H9 (cell line): Measurements from ENCODE around the gene ATP6V0B. TPM values are rescaled to one million over a fixed set of nuclear protein-coding genes. Genes with fewer than 3 reads are reported as not detected.

Experiments used
- DNase-seq: peaks from one replicate; pipeline ENCODE4 v3.0.0-alpha.2; 2017
- H2AFZ ChIP-seq: one replicate; pipeline ENCODE4 v1.6.1; 2013; ENCODE audit warnings: mild to moderate bottlenecking, low read length, control low read depth, moderate library complexity
- H2AK5ac ChIP-seq: 2 replicates; pipeline ENCODE4 v1.6.1; 2013; ENCODE audit warnings: low read length, control low read depth, mixed read lengths; ENCODE audit not compliant: insufficient read length
- H2BK120ac ChIP-seq: one replicate; pipeline ENCODE4 v1.6.1; 2013; ENCODE audit warnings: low read depth, mild to moderate bottlenecking, low read length, control low read depth, inconsistent platforms; ENCODE audit not compliant: poor library complexity, severe bottlenecking
- H2BK12ac ChIP-seq: 2 replicates; pipeline ENCODE4 v1.6.1; 2013; ENCODE audit warnings: low read length, control low read depth, mixed read lengths, low read depth; ENCODE audit not compliant: insufficient read length
- H2BK15ac ChIP-seq: 2 replicates; pipeline ENCODE4 v1.6.1; 2013; ENCODE audit warnings: low read depth, low read length, control low read depth
- H2BK20ac ChIP-seq: one replicate; pipeline ENCODE4 v1.6.1; 2013; ENCODE audit warnings: low read depth, mild to moderate bottlenecking, low read length, control low read depth, inconsistent platforms; ENCODE audit not compliant: poor library complexity, severe bottlenecking
- H2BK5ac ChIP-seq: 2 replicates; pipeline ENCODE4 v1.6.1; 2013; ENCODE audit warnings: low read length, control low read depth, mixed read lengths; ENCODE audit not compliant: insufficient read length
- H3K14ac ChIP-seq: 2 replicates; pipeline ENCODE4 v1.6.1; 2013; ENCODE audit warnings: low read length, control low read depth; ENCODE audit not compliant: insufficient read depth
- H3K18ac ChIP-seq: 2 replicates; pipeline ENCODE4 v1.6.1; 2013; ENCODE audit warnings: low read depth, mild to moderate bottlenecking, mixed read lengths, low read length, control low read depth; ENCODE audit not compliant: insufficient read length
- H3K23ac ChIP-seq: 2 replicates; pipeline ENCODE4 v1.6.1; 2013; ENCODE audit warnings: low read length, control low read depth, mixed read lengths, low read depth; ENCODE audit not compliant: insufficient read length
- H3K23me2 ChIP-seq: 2 replicates; pipeline ENCODE4 v1.6.1; 2013; ENCODE audit warnings: low read depth, mild to moderate bottlenecking, mixed read lengths, low read length, control low read depth; ENCODE audit not compliant: insufficient read length, poor library complexity, severe bottlenecking
- H3K27ac ChIP-seq: 2 replicates; pipeline ENCODE4 v1.5.1; 2013; ENCODE audit warnings: low read length, control low read depth, mixed read lengths, low read depth; ENCODE audit not compliant: insufficient read length
- H3K27me3 ChIP-seq: 2 replicates; pipeline ENCODE4 v1.6.1; 2013; ENCODE audit warnings: low read length, control low read depth, inconsistent platforms; ENCODE audit not compliant: insufficient read depth
- H3K4ac ChIP-seq: 2 replicates; pipeline ENCODE4 v1.6.1; 2013; ENCODE audit warnings: low read depth, mild to moderate bottlenecking, control low read depth, inconsistent platforms, low read length, moderate library complexity
- H3K4me1 ChIP-seq: 2 replicates; pipeline ENCODE4 v1.6.1; 2013; ENCODE audit warnings: low read length, control low read depth, inconsistent platforms; ENCODE audit not compliant: insufficient read depth
- H3K4me2 ChIP-seq: 2 replicates; pipeline ENCODE4 v1.6.1; 2013; ENCODE audit warnings: low read length, control low read depth, mixed read lengths; ENCODE audit not compliant: insufficient read length, insufficient read depth
- H3K56ac ChIP-seq: 2 replicates; pipeline ENCODE4 v1.6.1; 2013; ENCODE audit warnings: low read depth, mild to moderate bottlenecking, mixed read lengths, low read length, control low read depth; ENCODE audit not compliant: insufficient read length
- H3K79me1 ChIP-seq: 2 replicates; pipeline ENCODE4 v1.6.1; 2013; ENCODE audit warnings: low read depth, mild to moderate bottlenecking, moderate library complexity, low read length, control low read depth, inconsistent platforms; ENCODE audit not compliant: insufficient read depth, poor library complexity, severe bottlenecking
- H3K79me2 ChIP-seq: 2 replicates; pipeline ENCODE4 v1.6.1; 2013; ENCODE audit warnings: low read length, control low read depth, inconsistent platforms; ENCODE audit not compliant: insufficient read depth
- H3K9ac ChIP-seq: 2 replicates; pipeline ENCODE4 v1.6.1; 2013; ENCODE audit warnings: low read length, control low read depth, mixed read lengths; ENCODE audit not compliant: insufficient read length; ENCODE audit errors: extremely low read depth
- H3K9me3 ChIP-seq: one replicate; pipeline ENCODE4 v1.6.1; 2013; ENCODE audit warnings: low read depth, low read length, inconsistent platforms; ENCODE audit not compliant: control insufficient read depth
- H3T11ph ChIP-seq: one replicate; pipeline ENCODE4 v1.6.1; 2013; ENCODE audit warnings: mild to moderate bottlenecking, low read length, control low read depth, inconsistent platforms
- H4K20me1 ChIP-seq: one replicate; pipeline ENCODE4 v1.6.1; 2013; ENCODE audit not compliant: control insufficient read depth, insufficient read length, insufficient read depth
- H4K5ac ChIP-seq: 2 replicates; pipeline ENCODE4 v1.6.1; 2013; ENCODE audit warnings: low read depth, mild to moderate bottlenecking, mixed read lengths, low read length, control low read depth; ENCODE audit not compliant: insufficient read length
- H4K8ac ChIP-seq: replicated peaks from 2 replicates; pipeline ENCODE4 v1.6.1; 2013; ENCODE audit warnings: low read length, control low read depth, mixed read lengths, low read depth; ENCODE audit not compliant: insufficient read length
- H4K91ac ChIP-seq: 2 replicates; pipeline ENCODE4 v1.6.1; 2013; ENCODE audit warnings: low read depth, mild to moderate bottlenecking, moderate library complexity, mixed read lengths, low read length, control low read depth; ENCODE audit not compliant: insufficient read length
- H3K27ac Mint-ChIP-seq, 3 experiments: 2 replicates in 2 of 3; 3 replicates in 1 of 3; pipeline ENCODE4 v1.8.0; 2020 to 2021; ENCODE audit warnings: mixed read lengths in 3 of 3, mild to moderate bottlenecking in 1 of 3, moderate library complexity in 1 of 3
- H3K27me3 Mint-ChIP-seq: 2 replicates; pipeline ENCODE4 v1.8.0; 2021; ENCODE audit warnings: low read depth, mild to moderate bottlenecking, moderate library complexity, mixed read lengths
- H3K36me3 Mint-ChIP-seq, 3 experiments: 2 replicates in 2 of 3; 3 replicates in 1 of 3; pipeline ENCODE4 v1.8.0; 2020 to 2021; ENCODE audit warnings: low read depth in 3 of 3, mixed read lengths in 3 of 3; ENCODE audit not compliant: insufficient read depth in 1 of 3
- H3K4me1 Mint-ChIP-seq, 2 experiments: 2 replicates each; pipeline ENCODE4 v1.8.0; 2020; ENCODE audit warnings: mixed read lengths in 2 of 2
- H3K4me3 Mint-ChIP-seq, 2 experiments: 2 replicates in 1 of 2; 3 replicates in 1 of 2; pipeline ENCODE4 v1.8.0; 2020 to 2021; ENCODE audit warnings: mild to moderate bottlenecking in 2 of 2, mixed read lengths in 2 of 2, moderate library complexity in 1 of 2
- H3K9me3 Mint-ChIP-seq, 2 experiments: 2 replicates in 1 of 2; 3 replicates in 1 of 2; pipeline ENCODE4 v1.8.0; 2020; ENCODE audit warnings: mild to moderate bottlenecking in 2 of 2, mixed read lengths in 2 of 2, moderate library complexity in 1 of 2
- CTCF ChIP-seq: fragments of 200-600 bp; sonication (generic); conservative IDR thresholded peaks from 3 replicates; pipeline ENCODE4 v1.8.0; 2021; ENCODE audit warnings: antibody characterized with exemption, mild to moderate bottlenecking
- WGBS: extraction: QIAGEN DNeasy Blood & Tissue Kit; methylation state at CpG from one replicate; pipeline ENCODE4 v1.1.7; 2013; ENCODE audit warnings: missing lambda C conversion rate, low lambda C conversion rate, mixed read lengths; ENCODE audit not compliant: insufficient read length; ENCODE audit errors: extremely low coverage; 5-methylcytosine and 5-hydroxymethylcytosine counted together
- total RNA-seq: library from RNA; stranded (reverse); gene quantifications from 2 replicates; pipeline ENCODE4 v1.2.1, GENCODE V29; 2021

The ATP6V0B gene
- total RNA-seq, 1 experiment from 2014 or later = 131 TPM

- H3K27ac ChIP-seq = no peak overlapping the region
- no peak overlapping the region for H3K23ac ChIP-seq
- H3K4me1 ChIP-seq = no peaks in the 10 kb centered on the region
- H2BK20ac ChIP-seq = no peak overlapping the region
- WGBS = no CpG with 5 or more reads among the region's 5 CpGs
- no peak overlapping the region for H2BK12ac ChIP-seq
- H3K9me3 ChIP-seq = no peaks in the 10 kb centered on the region
- no peak overlapping the region for H4K5ac ChIP-seq
- DNase-seq = no peak
- H3K27me3 ChIP-seq = no peaks in the 10 kb centered on the region
- no peak overlapping the region for H3K4ac ChIP-seq
- Mint-ChIP-seq H3K4me1 (peaks cover 5 to 10% of the 10 kb centered on the region in 2 experiments), H3K36me3 (peaks cover 0 to 28% (median 19%) of the 10 kb centered on the region in 3 experiments; a peak in 5 of 7 replicates), H3K9me3 (no peaks in the 10 kb centered on the region), H3K27ac (no peak overlapping the region), H3K27me3 (no peaks in the 10 kb centered on the region), H3K4me3 (no peak overlapping the region)
- H3K79me2 ChIP-seq = no peaks in the 10 kb centered on the region
- no peaks in the 10 kb centered on the region for H4K20me1 ChIP-seq
- H2BK15ac ChIP-seq = no peak overlapping the region
- H3K4me2 ChIP-seq = no peak overlapping the region
- no peak overlapping the region for H4K91ac ChIP-seq
- H3K18ac ChIP-seq = no peak overlapping the region
- no peak overlapping the region for H2AK5ac ChIP-seq
- no peak overlapping the region for H4K8ac ChIP-seq
- no peaks in the 10 kb centered on the region for H3K79me1 ChIP-seq
- no peak overlapping the region for H2AFZ ChIP-seq
- no peak overlapping the region for H3K14ac ChIP-seq
- TF ChIP-seq CTCF = no peak
- H2BK5ac ChIP-seq = no peak overlapping the region
- no peaks in the 10 kb centered on the region for H3K23me2 ChIP-seq
- H3T11ph ChIP-seq = no peak overlapping the region
- no peak overlapping the region for H3K56ac ChIP-seq
- no peak overlapping the region for H3K9ac ChIP-seq
- no peak overlapping the region for H2BK120ac ChIP-seq
These were observed 20.7 kb upstream of the ATP6V0B start for GRCh38 chr1:43954036-43954435.
